WTC11 (cell line): ENCODE results near the gene SLC9A3. TPM values are rescaled to one million over a fixed set of nuclear protein-coding genes. Genes with fewer than 3 reads are reported as not detected.

Source experiments
- ATAC-seq: fragments of 200-7000 bp; cut with Tn5 transposase; 2 replicates; pipeline ENCODE4 v1.10.0; 2021; ENCODE audit warnings: mild to moderate bottlenecking, moderate library complexity
- CTCF ChIA-PET: fragments of 300-600 bp; sonication (Branson Sonifier 250); formaldehyde crosslinking; loops from one replicate; lab custom pipeline; 2021; ENCODE audit warnings: antibody characterized with exemption; lab: Charles Lee
- POLR2A ChIA-PET: fragments of 350-600 bp; sonication (Branson Sonifier 250); formaldehyde crosslinking; loops from one replicate; lab custom pipeline; 2021; ENCODE audit warnings: antibody characterized with exemption; lab: Charles Lee
- DNase-seq: peaks from one replicate; pipeline ENCODE4 v3.0.0; 2021; ENCODE audit warnings: low spot score
- H3K27ac Mint-ChIP-seq: 2 replicates; pipeline ENCODE4 v1.8.0; 2021; ENCODE audit warnings: mixed read lengths
- H3K27me3 Mint-ChIP-seq: 2 replicates; pipeline ENCODE4 v1.8.0; 2021; ENCODE audit warnings: low read depth, mild to moderate bottlenecking, moderate library complexity, mixed read lengths
- H3K36me3 Mint-ChIP-seq: 2 replicates; pipeline ENCODE4 v1.8.0; 2021; ENCODE audit warnings: mixed read lengths
- H3K4me1 Mint-ChIP-seq: 2 replicates; pipeline ENCODE4 v1.8.0; 2022; ENCODE audit warnings: mixed read lengths
- H3K4me3 Mint-ChIP-seq: 2 replicates; pipeline ENCODE4 v1.8.0; 2021; ENCODE audit warnings: mild to moderate bottlenecking, moderate library complexity, mixed read lengths
- H3K9me3 Mint-ChIP-seq: 2 replicates; pipeline ENCODE4 v1.8.0; 2021; ENCODE audit warnings: mixed read lengths
- CBFB ChIP-seq: sonication (generic); formaldehyde crosslinking; IDR thresholded peaks from 2 replicates; pipeline ENCODE4 v1.8.1; 2022; ENCODE audit warnings: mild to moderate bottlenecking, low read depth, missing genetic modification reagents
- E2F5 ChIP-seq: sonication (generic); formaldehyde crosslinking; IDR thresholded peaks from 2 replicates; pipeline ENCODE4 v1.8.1; 2022; ENCODE audit warnings: mild to moderate bottlenecking, moderate library complexity, missing genetic modification reagents
- ETV6 ChIP-seq: sonication (generic); formaldehyde crosslinking; IDR thresholded peaks from 2 replicates; pipeline ENCODE4 v1.8.1; 2022; ENCODE audit warnings: mild to moderate bottlenecking, missing genetic modification reagents
- GRHL2 ChIP-seq: fragments of 250-450 bp; sonication (Bioruptor Pico); IDR thresholded peaks from 2 replicates; pipeline ENCODE4 v1.8.0; 2022; ENCODE audit warnings: mild to moderate bottlenecking, moderate library complexity; ENCODE audit not compliant: insufficient replicate concordance, severe bottlenecking
- HMGA2 ChIP-seq: fragments of 250-450 bp; sonication (Bioruptor Pico); IDR thresholded peaks from 2 replicates; pipeline ENCODE4 v1.4.0; 2021; ENCODE audit warnings: mild to moderate bottlenecking, moderate library complexity
- IRF1 ChIP-seq: sonication (generic); formaldehyde crosslinking; IDR thresholded peaks from 2 replicates; pipeline ENCODE4 v1.8.0; 2023; ENCODE audit warnings: missing genetic modification reagents
- NFYB ChIP-seq: sonication (generic); formaldehyde crosslinking; conservative IDR thresholded peaks from 2 replicates; pipeline ENCODE4 v1.8.0; 2022; ENCODE audit warnings: low read depth, missing genetic modification reagents
- RORB ChIP-seq: fragments of 250-450 bp; sonication (Bioruptor Pico); IDR thresholded peaks from 2 replicates; pipeline ENCODE4 v1.9.0; 2021; ENCODE audit warnings: mild to moderate bottlenecking
- SMAD3 ChIP-seq: sonication (generic); formaldehyde crosslinking; IDR thresholded peaks from 2 replicates; pipeline ENCODE4 v1.8.0; 2022; ENCODE audit warnings: missing genetic modification reagents, mild to moderate bottlenecking, borderline replicate concordance
- STAT6 ChIP-seq: sonication (generic); formaldehyde crosslinking; conservative IDR thresholded peaks from 2 replicates; pipeline ENCODE4 v1.8.1; 2023; ENCODE audit warnings: mild to moderate bottlenecking, low read depth, missing genetic modification reagents, moderate library complexity
- TEAD1 ChIP-seq: sonication (generic); formaldehyde crosslinking; IDR thresholded peaks from 2 replicates; pipeline ENCODE4 v1.8.0; 2022; ENCODE audit warnings: mild to moderate bottlenecking, missing genetic modification reagents
- TEAD4 ChIP-seq: sonication (generic); formaldehyde crosslinking; IDR thresholded peaks from 2 replicates; pipeline ENCODE4 v1.8.0; 2022; ENCODE audit warnings: mild to moderate bottlenecking, missing genetic modification reagents
- ZNF219 ChIP-seq: sonication (generic); formaldehyde crosslinking; IDR thresholded peaks from 2 replicates; pipeline ENCODE4 v1.8.0; 2023; ENCODE audit warnings: missing genetic modification reagents, mild to moderate bottlenecking, borderline replicate concordance
- ZNF263 ChIP-seq: sonication (generic); formaldehyde crosslinking; IDR thresholded peaks from 2 replicates; pipeline ENCODE4 v1.8.1; 2022; ENCODE audit warnings: low read depth, mild to moderate bottlenecking, moderate library complexity, missing genetic modification reagents
- ZNF281 ChIP-seq: sonication (generic); formaldehyde crosslinking; IDR thresholded peaks from 2 replicates; pipeline ENCODE4 v1.8.0; 2023; ENCODE audit warnings: mild to moderate bottlenecking, missing genetic modification reagents
- ZNF416 ChIP-seq: fragments of 250-450 bp; sonication (Bioruptor Pico); IDR thresholded peaks from 2 replicates; pipeline ENCODE4 v1.9.0; 2021; ENCODE audit warnings: mild to moderate bottlenecking, inconsistent platforms
- total RNA-seq: library from RNA; stranded (reverse); gene quantifications from 3 replicates; pipeline ENCODE4 v1.2.3, GENCODE V29; 2021
- TF ChIP-seq, protein P1 (sequence below): sonication (generic); formaldehyde crosslinking; IDR thresholded peaks from 2 replicates; pipeline ENCODE4 v1.8.0; 2023; ENCODE audit warnings: missing genetic modification reagents, mild to moderate bottlenecking, borderline replicate concordance
- TF ChIP-seq, protein P2 (sequence below): fragments of 250-450 bp; sonication (Bioruptor Pico); IDR thresholded peaks from 2 replicates; pipeline ENCODE4 v1.9.0; 2021; ENCODE audit warnings: moderate library complexity, mild to moderate bottlenecking, inconsistent platforms, borderline replicate concordance
- TF ChIP-seq, protein P3 (sequence below): sonication (generic); formaldehyde crosslinking; IDR thresholded peaks from 2 replicates; pipeline ENCODE4 v1.8.1; 2023; ENCODE audit warnings: mild to moderate bottlenecking, missing genetic modification reagents

SLC9A3 gene
- total RNA-seq, 1 experiment from 2014 or later = 1.6 TPM

DNA sequence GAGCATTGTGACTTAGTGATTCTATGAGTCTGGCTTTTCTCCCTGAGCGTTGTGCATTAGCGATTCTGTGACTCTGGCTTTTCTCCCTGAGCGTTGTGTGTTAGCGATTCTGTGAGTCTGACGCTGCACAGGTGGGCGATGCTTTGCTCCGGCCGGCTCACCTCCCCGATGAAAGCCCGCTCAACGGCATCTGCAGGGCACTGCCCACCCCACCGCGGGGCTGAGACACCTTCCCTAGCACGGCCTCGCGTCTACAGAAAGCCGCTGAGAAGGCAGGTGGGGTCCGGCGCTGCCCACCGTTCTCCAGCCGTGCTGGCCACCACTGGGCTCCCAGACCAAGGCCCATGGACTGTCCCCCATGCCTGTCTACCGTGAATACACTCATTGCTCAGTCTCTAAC, 12.8 kb upstream of the SLC9A3 start:
- Mint-ChIP-seq H3K4me1 (no peaks in the 10 kb centered on the region), H3K9me3 (no peaks in the 10 kb centered on the region), H3K4me3 (no peak overlapping the region), H3K36me3 (no peaks in the 10 kb centered on the region), H3K27me3 (no peaks in the 10 kb centered on the region), H3K27ac (no peak overlapping the region)
- TF ChIP-seq, protein P1, sequence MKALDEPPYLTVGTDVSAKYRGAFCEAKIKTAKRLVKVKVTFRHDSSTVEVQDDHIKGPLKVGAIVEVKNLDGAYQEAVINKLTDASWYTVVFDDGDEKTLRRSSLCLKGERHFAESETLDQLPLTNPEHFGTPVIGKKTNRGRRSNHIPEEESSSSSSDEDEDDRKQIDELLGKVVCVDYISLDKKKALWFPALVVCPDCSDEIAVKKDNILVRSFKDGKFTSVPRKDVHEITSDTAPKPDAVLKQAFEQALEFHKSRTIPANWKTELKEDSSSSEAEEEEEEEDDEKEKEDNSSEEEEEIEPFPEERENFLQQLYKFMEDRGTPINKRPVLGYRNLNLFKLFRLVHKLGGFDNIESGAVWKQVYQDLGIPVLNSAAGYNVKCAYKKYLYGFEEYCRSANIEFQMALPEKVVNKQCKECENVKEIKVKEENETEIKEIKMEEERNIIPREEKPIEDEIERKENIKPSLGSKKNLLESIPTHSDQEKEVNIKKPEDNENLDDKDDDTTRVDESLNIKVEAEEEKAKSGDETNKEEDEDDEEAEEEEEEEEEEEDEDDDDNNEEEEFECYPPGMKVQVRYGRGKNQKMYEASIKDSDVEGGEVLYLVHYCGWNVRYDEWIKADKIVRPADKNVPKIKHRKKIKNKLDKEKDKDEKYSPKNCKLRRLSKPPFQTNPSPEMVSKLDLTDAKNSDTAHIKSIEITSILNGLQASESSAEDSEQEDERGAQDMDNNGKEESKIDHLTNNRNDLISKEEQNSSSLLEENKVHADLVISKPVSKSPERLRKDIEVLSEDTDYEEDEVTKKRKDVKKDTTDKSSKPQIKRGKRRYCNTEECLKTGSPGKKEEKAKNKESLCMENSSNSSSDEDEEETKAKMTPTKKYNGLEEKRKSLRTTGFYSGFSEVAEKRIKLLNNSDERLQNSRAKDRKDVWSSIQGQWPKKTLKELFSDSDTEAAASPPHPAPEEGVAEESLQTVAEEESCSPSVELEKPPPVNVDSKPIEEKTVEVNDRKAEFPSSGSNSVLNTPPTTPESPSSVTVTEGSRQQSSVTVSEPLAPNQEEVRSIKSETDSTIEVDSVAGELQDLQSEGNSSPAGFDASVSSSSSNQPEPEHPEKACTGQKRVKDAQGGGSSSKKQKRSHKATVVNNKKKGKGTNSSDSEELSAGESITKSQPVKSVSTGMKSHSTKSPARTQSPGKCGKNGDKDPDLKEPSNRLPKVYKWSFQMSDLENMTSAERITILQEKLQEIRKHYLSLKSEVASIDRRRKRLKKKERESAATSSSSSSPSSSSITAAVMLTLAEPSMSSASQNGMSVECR = no peak
- no peak for TF ChIP-seq TEAD4 (CRISPR knock-in tag)
- TF ChIP-seq, protein P2, sequence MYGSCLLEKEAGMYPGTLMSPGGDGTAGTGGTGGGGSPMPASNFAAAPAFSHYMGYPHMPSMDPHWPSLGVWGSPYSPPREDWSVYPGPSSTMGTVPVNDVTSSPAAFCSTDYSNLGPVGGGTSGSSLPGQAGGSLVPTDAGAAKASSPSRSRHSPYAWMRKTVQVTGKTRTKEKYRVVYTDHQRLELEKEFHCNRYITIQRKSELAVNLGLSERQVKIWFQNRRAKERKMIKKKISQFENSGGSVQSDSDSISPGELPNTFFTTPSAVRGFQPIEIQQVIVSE (CRISPR knock-in tag) = no peak
- no peak for TF ChIP-seq SMAD3
- TF ChIP-seq ZNF263 (CRISPR knock-in tag) = no peak
- no peak for TF ChIP-seq ZNF281 (CRISPR knock-in tag)
- TF ChIP-seq ZNF219 (CRISPR knock-in tag) = no peak
- TF ChIP-seq GRHL2 (CRISPR knock-in tag) = no peak
- TF ChIP-seq HMGA2 (CRISPR knock-in tag) = no peak
- POLR2A ChIA-PET = no interaction called here
- CTCF ChIA-PET = no interaction called here
- ATAC-seq = no peak
- peak; percentile 7 for DNase-seq

DNA sequence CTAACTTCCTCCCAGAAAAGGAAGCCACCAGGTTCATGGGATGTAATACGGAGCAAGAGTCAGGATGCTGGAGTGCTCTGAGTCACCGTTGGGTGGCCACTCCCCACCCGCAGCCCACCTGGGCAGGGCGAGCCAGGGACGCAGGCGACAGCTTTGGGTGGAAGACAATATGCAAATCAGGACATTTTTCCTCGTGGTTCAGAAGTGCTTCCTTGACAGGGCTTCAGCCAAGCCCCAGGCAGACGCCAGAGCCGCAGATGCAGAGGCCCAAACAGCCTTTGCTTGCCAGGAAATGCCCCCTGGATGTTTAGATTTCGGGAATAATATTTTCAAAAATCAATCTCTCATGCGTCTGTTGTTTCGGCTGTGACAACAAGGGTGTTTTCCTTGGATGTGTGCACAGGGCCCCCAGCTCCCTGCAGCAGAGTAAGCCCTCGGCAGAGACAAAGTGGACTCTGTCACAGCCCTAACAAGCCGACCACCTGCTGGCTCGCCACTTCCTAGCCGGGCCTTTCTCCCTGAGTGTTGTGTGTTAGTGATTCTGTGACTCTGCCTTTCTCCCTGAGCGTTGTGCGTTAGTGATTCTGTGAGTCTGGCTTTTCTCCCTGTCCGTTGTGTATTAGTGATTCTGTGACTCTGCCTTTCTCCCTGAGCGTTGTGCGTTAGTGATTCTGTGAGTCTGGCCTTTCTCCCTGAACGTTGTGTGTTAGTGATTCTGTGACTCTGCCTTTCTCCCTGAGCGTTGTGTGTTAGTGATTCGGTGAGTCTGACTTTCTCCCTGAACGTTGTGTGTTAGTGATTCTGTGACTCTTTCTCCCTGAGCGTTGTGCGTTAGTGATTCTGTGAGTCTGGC, 11.8 kb upstream of the SLC9A3 start:
- ATAC-seq = no peak
- H3K27me3 Mint-ChIP-seq = peaks cover 3% of the 10 kb centered on the region
- peak; percentile 7 for DNase-seq
- no peaks in the 10 kb centered on the region for H3K4me1 Mint-ChIP-seq
- no peak overlapping the region for H3K4me3 Mint-ChIP-seq
- no peaks in the 10 kb centered on the region for H3K36me3 Mint-ChIP-seq
- ChIA-PET CTCF (no interaction called here), POLR2A (interaction anchor here (0.6 kb wide), 1 partner anchor 13 kb away, joined by 3 read pairs; no protein-coding TSS in a partner anchor)
- peak overlapping the region; percentile 18 for H3K27ac Mint-ChIP-seq
- no peaks in the 10 kb centered on the region for H3K9me3 Mint-ChIP-seq
- TF ChIP-seq, protein P3, sequence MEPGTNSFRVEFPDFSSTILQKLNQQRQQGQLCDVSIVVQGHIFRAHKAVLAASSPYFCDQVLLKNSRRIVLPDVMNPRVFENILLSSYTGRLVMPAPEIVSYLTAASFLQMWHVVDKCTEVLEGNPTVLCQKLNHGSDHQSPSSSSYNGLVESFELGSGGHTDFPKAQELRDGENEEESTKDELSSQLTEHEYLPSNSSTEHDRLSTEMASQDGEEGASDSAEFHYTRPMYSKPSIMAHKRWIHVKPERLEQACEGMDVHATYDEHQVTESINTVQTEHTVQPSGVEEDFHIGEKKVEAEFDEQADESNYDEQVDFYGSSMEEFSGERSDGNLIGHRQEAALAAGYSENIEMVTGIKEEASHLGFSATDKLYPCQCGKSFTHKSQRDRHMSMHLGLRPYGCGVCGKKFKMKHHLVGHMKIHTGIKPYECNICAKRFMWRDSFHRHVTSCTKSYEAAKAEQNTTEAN (CRISPR knock-in tag) = no peak
- no peak for TF ChIP-seq CBFB (CRISPR knock-in tag)
- TF ChIP-seq IRF1 (CRISPR knock-in tag) = no peak
- TF ChIP-seq, protein P2 (CRISPR knock-in tag) = no peak
- no peak for TF ChIP-seq RORB (CRISPR knock-in tag)
- no peak for TF ChIP-seq ETV6
- TF ChIP-seq STAT6 = no peak
- no peak for TF ChIP-seq TEAD1
- no peak for TF ChIP-seq NFYB (CRISPR knock-in tag)
- no peak for TF ChIP-seq E2F5 (CRISPR knock-in tag)
- TF ChIP-seq ZNF416 (CRISPR knock-in tag) = no peak
